DLD1 (cell line): ENCODE results near the gene STOM.
"Not testable (repeated sequence)": the region's sequence is repeated elsewhere in the genome, so short reads cannot be mapped to it uniquely, and the experiment has no call there.

Experiments used
- in situ Hi-C: cut with HindIII; loops from 2 replicates; pipeline ENCODE4 v1.10.0; 2017; ENCODE audit warnings: low sequenced_read_pairs

Gene STOM

GRCh38 chr9:121369595-121370265 is at the start of gene STOM:
STOM (minus strand) TSS chr9:121370250; CDS start chr9:121370187, 63 bp downstream.
- in situ Hi-C loops: no loop called here

- in situ Hi-C loops: no loop called here
Observed at GRCh38 chr9:121411993-121412392, 41.9 kb upstream of the STOM start.

- in situ Hi-C loops: loop anchor here (10.0 kb wide), 1 partner anchor 121 kb away; no protein-coding TSS in a partner anchor
Observed at GRCh38 chr9:121405899-121406298, 35.8 kb upstream of the STOM start.

- in situ Hi-C loops: loop anchor here (10.0 kb wide), 1 partner anchor 120 kb away; no protein-coding TSS in a partner anchor
Observed at GRCh38 chr9:121404906-121405305, 34.9 kb upstream of the STOM start.

- in situ Hi-C loops: loop anchor here (10.0 kb wide), 1 partner anchor 115 kb away; no protein-coding TSS in a partner anchor
Observed at GRCh38 chr9:121399883-121400607, 30.0 kb upstream of the STOM start.

- in situ Hi-C loops: no loop called here
Observed at GRCh38 chr9:121399126-121399882, 29.3 kb upstream of the STOM start.

- in situ Hi-C loops: no loop called here
Observed at GRCh38 chr9:121398374-121398773, 28.3 kb upstream of the STOM start.

- in situ Hi-C loops: not testable (repeated sequence)
Observed at GRCh38 chr9:121397277-121397676, 27.2 kb upstream of the STOM start.

GRCh38 chr9:121395558-121395957 is 25.5 kb upstream of the STOM start:
- in situ Hi-C loops: no loop called here

- in situ Hi-C loops: no loop called here
Observed at GRCh38 chr9:121394292-121394691, 24.2 kb upstream of the STOM start.

GRCh38 chr9:121393318-121393717 is 23.3 kb upstream of the STOM start:
- in situ Hi-C loops: no loop called here

GRCh38 chr9:121390372-121390771 is 20.3 kb upstream of the STOM start:
- in situ Hi-C loops: no loop called here

GRCh38 chr9:121388140-121388905 is 18.3 kb upstream of the STOM start:
- in situ Hi-C loops: no loop called here

- in situ Hi-C loops: no loop called here
Observed at GRCh38 chr9:121386442-121387175, 16.6 kb upstream of the STOM start.

- in situ Hi-C loops: no loop called here
Observed at GRCh38 chr9:121383715-121384114, 13.7 kb upstream of the STOM start.

- in situ Hi-C loops: no loop called here
Observed at GRCh38 chr9:121380846-121381245, 10.8 kb upstream of the STOM start.

- in situ Hi-C loops: no loop called here
Observed at GRCh38 chr9:121376214-121376830, 6.3 kb upstream of the STOM start.

GRCh38 chr9:121373011-121373729 is 3.1 kb upstream of the STOM start:
- in situ Hi-C loops: no loop called here
